Sigmoid colon (tissue), 7 donors: Measurements from ENCODE around the gene KLHL40. TPM values are rescaled to one million over a fixed set of nuclear protein-coding genes. Genes with fewer than 3 reads are reported as not detected.

Experiments used
- DNase-seq: peaks from one replicate; pipeline ENCODE4 v3.0.0-alpha.2; 2019
- H3K27ac ChIP-seq, 4 donors: fragments of 200-600 bp; sonication (generic); one replicate each; pipeline ENCODE4 v1.5.1; 2016 to 2019; ENCODE audit warnings: mild to moderate bottlenecking in 1 of 4
- H3K27me3 ChIP-seq, 3 donors: fragments of 200-600 bp; sonication (generic); one replicate each; pipeline ENCODE4 v1.5.1; 2019; ENCODE audit warnings: mild to moderate bottlenecking in 1 of 3
- H3K36me3 ChIP-seq, 4 donors: fragments of 200-600 bp; sonication (generic); one replicate each; pipeline ENCODE4 v1.5.1; 2016 to 2019
- H3K4me1 ChIP-seq, 4 donors: fragments of 200-600 bp; sonication (generic); one replicate each; pipeline ENCODE4 v1.5.1; 2017 to 2019
- H3K4me3 ChIP-seq, 4 donors: fragments of 200-600 bp; sonication (generic); one replicate each; pipeline ENCODE4 v1.5.1; 2017 to 2019; ENCODE audit warnings: mild to moderate bottlenecking in 2 of 4, moderate library complexity in 1 of 4
- H3K9me3 ChIP-seq, 4 donors: fragments of 200-600 bp in 3 of 4; sonication (generic) in 3 of 4; one replicate each; pipeline versions ENCODE4 v1.5.1 to v1.6.1; 2013 to 2019
- CTCF ChIP-seq, 4 experiments: fragments of 450-650 bp in 3 of 4; fragments of 200-600 bp in 1 of 4; IDR thresholded peaks; one replicate each; pipeline ENCODE4 v1.5.1; 2016 to 2019; ENCODE audit warnings: antibody characterized with exemption in 4 of 4, mild to moderate bottlenecking in 3 of 4, moderate library complexity in 2 of 4
- EP300 ChIP-seq, 4 donors: sonication (generic); formaldehyde crosslinking; IDR thresholded peaks; one replicate each; pipeline ENCODE4 v1.6.1; 2017; ENCODE audit warnings: antibody characterized with exemption in 4 of 4
- POLR2A ChIP-seq, 2 donors: fragments of 450-650 bp; IDR thresholded peaks; one replicate each; pipeline ENCODE4 v1.6.1; 2016; ENCODE audit warnings: antibody characterized with exemption in 2 of 2, mild to moderate bottlenecking in 2 of 2, moderate library complexity in 2 of 2
- POLR2AphosphoS5 ChIP-seq, 4 donors: sonication (generic); formaldehyde crosslinking; IDR thresholded peaks; one replicate each; pipeline ENCODE4 v1.6.1; 2017; ENCODE audit warnings: antibody characterized with exemption in 4 of 4
- WGBS, 2 donors: extraction: QIAGEN DNeasy Blood & Tissue Kit; methylation state at CpG; one replicate each; pipeline ENCODE4 v1.1.7; 2013; 5-methylcytosine and 5-hydroxymethylcytosine counted together
- intact Hi-C: fragments of 100-400 bp; cut with DNase I; formaldehyde crosslinking; loops from one replicate; pipeline ENCODE4 v1.15.1; 2023
- polyA plus RNA-seq, 3 donors: library from polyadenylated mRNA; stranded (reverse); fragments of 200-250 nt; gene quantifications; one replicate each; pipeline ENCODE4 v1.2.3, GENCODE V29; 2013
- total RNA-seq, 4 donors: library from RNA; depleted of rRNA; stranded (reverse); fragments of >200 nt; gene quantifications; one replicate each; pipeline ENCODE4 v1.1.0, GENCODE V29; 2016
- donor health status: healthy with polysubstance abuse.
- donor health status: Bipolar disorder and iron deficiency.
- donor health status: healthy.

Gene KLHL40
- total and polyA plus RNA-seq, 7 donors, result under 0.01 TPM; not detected in 6

DNA sequence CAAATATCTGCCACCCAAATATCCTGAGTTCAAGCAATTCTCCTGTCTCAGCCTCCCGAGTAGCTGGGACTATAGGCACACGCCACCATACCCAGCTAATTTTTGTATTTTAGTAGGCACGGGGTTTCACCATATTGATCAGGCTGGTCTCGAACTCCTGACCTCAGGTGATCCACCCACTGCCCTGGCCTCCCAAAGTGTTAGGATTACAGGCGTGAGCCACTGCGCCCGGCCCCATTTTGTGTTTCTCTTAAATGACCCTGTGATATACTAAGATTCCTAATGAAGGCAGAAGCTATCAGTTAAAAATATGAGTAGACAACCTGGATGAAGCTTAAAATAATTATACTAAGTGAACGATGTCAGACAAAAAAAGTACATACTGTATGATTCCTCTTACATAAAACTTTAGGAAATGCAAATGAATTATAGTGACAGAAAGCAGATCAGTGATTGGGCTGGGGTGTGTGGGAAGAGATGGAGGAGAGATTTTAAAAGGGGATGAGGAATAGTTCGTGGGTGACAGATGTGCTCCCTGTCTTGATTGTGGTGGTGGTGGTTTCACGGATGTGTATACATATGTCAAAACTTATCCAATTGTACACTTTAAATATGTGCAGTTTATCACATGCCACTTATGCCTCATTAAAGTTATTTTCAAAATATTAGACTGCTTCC is 3.8 kb upstream of the KLHL40 start:
- Histone ChIP-seq H3K27ac (no peak overlapping the region), H3K9me3 (no peaks in the 10 kb centered on the region), H3K4me3 (no peak overlapping the region), H3K27me3 (peaks cover 0 to 8% (median 0%) of the 10 kb centered on the region in 3 donors), H3K36me3 (no peaks in the 10 kb centered on the region), H3K4me1 (peaks cover 0 to 34% (median 30%) of the 10 kb centered on the region in 4 donors)
- WGBS, 2 donors, result 81 to 85% methylated on average over 10 of the region's 10 CpGs
- peak; percentile 46 for DNase-seq
- intact Hi-C loops, result no loop called here
- no peak for TF ChIP-seq CTCF (IDR thresholded peaks at IDR 0.05)
- TF ChIP-seq POLR2AphosphoS5 (IDR thresholded peaks at IDR 0.05), result no peak
- no peak for TF ChIP-seq POLR2A (IDR thresholded peaks at IDR 0.05)
- TF ChIP-seq EP300 (IDR thresholded peaks at IDR 0.05), result no peak

DNA sequence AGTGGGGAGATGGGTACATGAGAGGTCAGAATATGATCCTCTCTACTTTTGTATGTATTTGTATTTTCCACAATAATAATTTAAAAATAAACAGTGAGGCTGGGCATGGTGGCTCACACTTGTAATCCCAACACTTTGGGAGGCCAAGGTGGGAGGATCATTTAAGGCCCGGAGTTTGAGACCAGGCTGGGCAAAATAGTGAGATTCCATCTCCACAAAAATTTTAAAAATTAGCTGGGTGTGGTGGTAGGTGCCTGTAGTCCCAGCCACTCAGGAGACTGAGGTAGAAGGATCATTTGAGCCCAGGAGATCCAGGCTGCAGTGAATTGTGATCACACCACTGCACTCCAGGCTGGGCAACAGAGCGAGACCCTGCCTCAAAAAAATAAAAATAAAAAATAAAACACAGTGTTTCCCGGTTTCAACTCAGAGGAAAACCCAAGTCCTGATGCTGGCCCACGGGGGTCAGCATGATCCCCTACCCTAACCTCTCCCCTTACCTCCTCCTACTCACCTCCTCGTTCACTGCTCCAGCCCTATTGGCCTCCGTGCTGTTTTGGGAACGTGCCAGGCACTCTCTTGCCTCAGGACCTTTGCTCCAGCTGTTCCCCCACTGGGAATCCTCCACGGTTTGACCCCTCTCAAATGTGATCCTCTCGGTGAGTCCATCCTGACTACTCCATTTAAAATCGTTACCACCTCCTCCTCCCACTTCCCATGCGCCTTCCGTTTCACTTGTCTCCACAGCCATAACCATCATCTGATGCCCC is 2.9 kb upstream of the KLHL40 start:
- Histone ChIP-seq H3K36me3 (no peaks in the 10 kb centered on the region), H3K9me3 (no peaks in the 10 kb centered on the region), H3K27ac (peak overlapping the region in 1 of 4 donors; percentile 60), H3K27me3 (peaks cover 0 to 9% (median 0%) of the 10 kb centered on the region in 3 donors), H3K4me1 (peaks cover 0 to 34% (median 30%) of the 10 kb centered on the region in 4 donors), H3K4me3 (no peak overlapping the region)
- TF ChIP-seq EP300 (IDR thresholded peaks at IDR 0.05) (no peak), POLR2A (IDR thresholded peaks at IDR 0.05) (no peak), CTCF (IDR thresholded peaks at IDR 0.05) (no peak)
- peak; percentile 61 for DNase-seq
- intact Hi-C loops, result no loop called here
- 74 to 77% methylated on average over 12 of the region's 12 CpGs for WGBS, 2 donors

DNA sequence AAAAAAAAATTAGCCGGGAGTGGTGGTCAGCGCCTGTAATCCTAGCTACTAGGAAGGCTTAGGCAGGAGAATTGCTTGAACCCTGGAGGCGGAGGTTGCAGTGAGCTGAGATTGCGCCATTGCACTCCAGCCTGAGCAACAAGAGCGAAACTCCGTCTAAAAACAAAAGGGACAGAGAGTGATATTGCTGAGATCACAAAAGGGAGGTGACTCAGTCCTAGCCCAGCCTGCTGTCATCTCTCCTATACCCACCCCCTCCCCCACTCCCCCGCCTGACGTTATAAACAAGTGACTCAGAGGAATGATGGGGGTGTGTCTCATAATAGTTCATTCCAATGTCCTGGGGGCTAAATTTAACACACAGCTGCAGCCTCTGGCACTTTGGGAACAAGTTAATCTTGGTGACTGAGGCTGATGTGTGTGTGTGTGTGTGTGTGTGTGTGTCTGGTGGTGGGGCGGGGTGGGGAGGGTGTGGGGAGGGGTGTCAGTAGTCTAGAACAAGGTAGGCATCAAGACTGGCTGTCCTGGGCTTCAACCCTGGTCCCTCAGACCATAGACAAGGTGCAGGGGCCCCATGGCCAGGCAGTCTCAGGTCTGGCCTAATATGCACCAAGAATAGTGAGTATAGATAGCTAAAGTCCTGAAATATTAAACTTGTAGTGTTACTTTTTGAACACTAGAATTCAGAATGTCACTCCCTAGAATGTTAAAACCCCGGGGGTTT is 1.3 kb upstream of the KLHL40 start:
- peak in 2 of 4 donors; percentile 47 to 60 for TF ChIP-seq POLR2AphosphoS5 (IDR thresholded peaks at IDR 0.05)
- TF ChIP-seq CTCF (IDR thresholded peaks at IDR 0.05), result no peak
- 31 to 55% methylated on average over 10 of the region's 10 CpGs for WGBS, 2 donors
- no peak overlapping the region for H3K4me3 ChIP-seq

DNA sequence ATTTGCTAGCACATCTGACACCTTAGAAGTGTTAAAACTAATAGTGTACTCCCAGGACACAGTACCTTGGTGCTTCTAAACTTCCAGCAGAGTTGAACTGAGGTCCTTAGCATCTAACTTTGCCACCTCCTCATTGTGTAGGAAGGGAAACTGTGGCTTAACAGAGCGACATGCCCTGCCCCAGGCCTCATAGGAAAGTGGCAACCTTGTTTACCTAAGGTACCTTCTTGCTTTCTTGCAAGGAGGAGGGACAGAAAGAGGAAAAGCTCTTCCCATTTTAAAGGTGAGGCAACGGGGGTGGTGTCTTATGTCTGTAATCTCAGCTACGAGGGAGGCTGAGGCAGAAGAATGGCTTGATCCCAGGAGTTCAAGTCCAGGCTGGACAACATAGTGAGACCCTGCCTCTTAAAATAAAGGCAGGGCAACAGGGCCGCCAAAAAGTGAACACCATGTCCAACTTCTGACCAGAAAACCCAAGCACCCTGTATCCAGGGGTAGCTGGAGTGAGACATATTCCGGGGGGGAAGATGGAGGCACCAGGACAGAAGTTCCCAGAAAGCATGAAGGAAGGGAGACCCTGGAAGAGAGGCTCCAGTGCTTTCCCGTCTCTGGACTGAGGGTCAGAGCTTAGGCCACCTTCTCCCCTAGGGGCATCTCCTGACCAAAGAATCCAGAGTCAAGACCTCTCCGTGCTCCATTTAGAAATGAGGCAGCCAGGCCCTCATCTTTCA is 540 bp upstream of the KLHL40 start:
- Histone ChIP-seq H3K27me3 (peaks cover 0 to 9% (median 0%) of the 10 kb centered on the region in 3 donors), H3K27ac (peak overlapping the region; percentile 6 to 60 (median 29)), H3K4me1 (peaks cover 0 to 34% (median 30%) of the 10 kb centered on the region in 4 donors), H3K36me3 (no peaks in the 10 kb centered on the region), H3K9me3 (no peaks in the 10 kb centered on the region), H3K4me3 (no peak overlapping the region)
- no peak for TF ChIP-seq EP300 (IDR thresholded peaks at IDR 0.05)
- TF ChIP-seq POLR2A (IDR thresholded peaks at IDR 0.05), result no peak
- no peak for TF ChIP-seq CTCF (IDR thresholded peaks at IDR 0.05)
- no peak for TF ChIP-seq POLR2AphosphoS5 (IDR thresholded peaks at IDR 0.05)
- no peak for DNase-seq
- WGBS, 2 donors, result 80 to 88% methylated on average over 7 of the region's 7 CpGs
- intact Hi-C loops, result no loop called here

More for the DNA sequence above, 1.3 kb upstream of the KLHL40 start:
- Histone ChIP-seq H3K27me3 (peaks cover 0 to 9% (median 0%) of the 10 kb centered on the region in 3 donors), H3K27ac (peak overlapping the region; percentile 46 to 60 (median 54)), H3K36me3 (no peaks in the 10 kb centered on the region), H3K4me1 (peaks cover 0 to 34% (median 30%) of the 10 kb centered on the region in 4 donors), H3K9me3 (no peaks in the 10 kb centered on the region)
- intact Hi-C loops, result no loop called here
- peak; percentile 86 for DNase-seq
